Activated naive CD4-positive, alpha-beta T cell treated with anti-CD3 and anti-CD28 coated beads for 36 hours (primary cell): ENCODE measurements around the gene SSH2. TPM values are rescaled to one million over a fixed set of nuclear protein-coding genes. Genes with fewer than 3 reads are reported as not detected.
"Not testable (repeated sequence)": the region's sequence is repeated elsewhere in the genome, so short reads cannot be mapped to it uniquely, and the experiment has no call there.

ENCODE experiments used
- CTCF ChIA-PET: fragments of 350-600 bp; sonication (Branson Sonifier 250); formaldehyde crosslinking; loops from one replicate; lab custom pipeline; 2021; ENCODE audit warnings: antibody characterized with exemption; lab: Charles Lee
- DNase-seq: peaks from one replicate; pipeline ENCODE4 v3.0.0-alpha.2; 2020
- H3K27ac Mint-ChIP-seq: one replicate; pipeline ENCODE4 v1.8.0; 2021; ENCODE audit warnings: mild to moderate bottlenecking, mixed read lengths
- H3K27me3 Mint-ChIP-seq: one replicate; pipeline ENCODE4 v1.8.0; 2021; ENCODE audit warnings: low read depth, mixed read lengths
- H3K36me3 Mint-ChIP-seq: one replicate; pipeline ENCODE4 v1.8.0; 2021; ENCODE audit warnings: low read depth, mixed read lengths
- H3K4me1 Mint-ChIP-seq: one replicate; pipeline ENCODE4 v1.8.0; 2021; ENCODE audit warnings: low read depth, mixed read lengths
- H3K4me3 Mint-ChIP-seq: one replicate; pipeline ENCODE4 v1.8.0; 2021; ENCODE audit warnings: mild to moderate bottlenecking, moderate library complexity, mixed read lengths
- H3K9me3 Mint-ChIP-seq: one replicate; pipeline ENCODE4 v1.8.0; 2021; ENCODE audit warnings: mixed read lengths
- intact Hi-C: fragments of 100-400 bp; cut with micrococcal nuclease; formaldehyde crosslinking; loops from one replicate; pipeline ENCODE4 v1.15.1; 2023
- total RNA-seq, 2 experiments: library from RNA; stranded (reverse); gene quantifications; one replicate each; pipeline ENCODE4 v1.2.3, GENCODE V29; 2021

Gene SSH2
- total RNA-seq, 2 experiments from 2014 or later: 32.4 to 35.3 TPM

GRCh38 chr17:29897136-29897535, 32.9 kb downstream of the SSH2 start:
- H3K4me3 Mint-ChIP-seq, intact Hi-C loops, CTCF ChIA-PET, H3K9me3 Mint-ChIP-seq, H3K36me3 Mint-ChIP-seq, H3K27me3 Mint-ChIP-seq, DNase-seq, H3K27ac Mint-ChIP-seq: not testable (repeated sequence)
- peaks cover 23% of the 10 kb centered on the region for H3K4me1 Mint-ChIP-seq

- H3K4me1 Mint-ChIP-seq: peaks cover 9% of the 10 kb centered on the region
- peaks cover 6% of the 10 kb centered on the region for H3K9me3 Mint-ChIP-seq
- no peak for DNase-seq
- H3K27ac Mint-ChIP-seq: no peak overlapping the region
- no peaks in the 10 kb centered on the region for H3K27me3 Mint-ChIP-seq
- H3K36me3 Mint-ChIP-seq: peaks cover 2% of the 10 kb centered on the region
- intact Hi-C loops: no loop called here
- no peak overlapping the region for H3K4me3 Mint-ChIP-seq
- CTCF ChIA-PET: interaction anchor here (1.0 to 1.5 kb wide), 2 partner anchors 13 to 201 kb away, joined by 4 to 7 read pairs; no protein-coding TSS in a partner anchor
These were observed 37.8 kb downstream of the SSH2 start for GRCh38 chr17:29892201-29892600.

DNA sequence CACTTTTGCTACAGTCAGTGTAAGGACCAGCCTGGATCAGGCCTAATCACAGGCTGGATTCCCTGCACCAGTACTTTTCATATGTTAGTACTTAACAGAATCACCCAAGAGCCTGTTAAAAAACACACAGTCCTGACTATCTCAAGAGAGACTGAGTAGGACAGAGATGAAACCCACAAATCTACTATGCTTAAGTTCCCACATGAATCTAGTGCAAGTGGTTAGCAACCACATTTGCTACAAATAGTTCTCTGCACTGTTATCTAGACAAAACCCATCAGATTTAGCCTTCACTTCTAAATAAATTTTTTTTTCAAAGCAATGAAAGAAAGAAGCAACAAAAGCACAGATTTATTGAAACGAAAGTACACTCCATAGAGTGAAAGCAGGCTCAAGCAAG, 38.9 kb downstream of the SSH2 start:
- H3K9me3 Mint-ChIP-seq: peaks cover 2% of the 10 kb centered on the region
- H3K27me3 Mint-ChIP-seq: no peaks in the 10 kb centered on the region
- H3K27ac Mint-ChIP-seq: no peak overlapping the region
- intact Hi-C loops: no loop called here
- DNase-seq: no peak
- peaks cover 2% of the 10 kb centered on the region for H3K36me3 Mint-ChIP-seq
- CTCF ChIA-PET: interaction anchor here (0.6 to 1.5 kb wide), 5 partner anchors 12 to 202 kb away, joined by 3 to 7 read pairs (median 4); no protein-coding TSS in a partner anchor
- no peak overlapping the region for H3K4me3 Mint-ChIP-seq
- H3K4me1 Mint-ChIP-seq: peaks cover 9% of the 10 kb centered on the region

DNA sequence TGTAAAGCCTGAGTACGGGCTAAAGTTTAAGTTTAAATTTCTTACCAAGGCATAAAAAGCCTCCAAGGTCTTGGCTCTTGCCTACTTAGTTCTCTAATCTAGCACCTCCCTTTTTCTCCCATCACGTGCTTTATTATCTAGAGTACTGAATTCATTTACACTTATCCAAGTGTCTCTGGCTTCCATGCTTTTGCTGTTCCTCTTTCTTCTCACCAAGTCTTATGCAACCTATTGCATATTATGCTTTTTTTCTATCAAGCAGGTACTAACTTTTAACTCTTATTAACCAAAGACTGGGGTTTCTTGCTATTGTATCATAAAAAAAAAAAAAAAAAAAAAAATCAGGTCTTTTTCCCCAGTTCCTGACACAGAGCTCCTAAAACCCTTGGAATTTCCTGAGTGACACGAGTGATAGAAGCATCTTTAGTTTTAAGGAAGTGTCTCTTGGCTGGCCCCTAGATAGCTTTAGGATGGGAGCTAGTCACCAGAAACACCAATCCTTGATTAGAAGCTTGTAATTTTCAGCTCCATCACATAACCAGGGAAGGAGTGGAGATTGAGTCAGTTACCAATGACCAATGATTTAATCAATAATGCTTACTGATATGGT, 44.9 kb downstream of the SSH2 start:
- Mint-ChIP-seq H3K27me3 (no peaks in the 10 kb centered on the region), H3K36me3 (peaks cover 3% of the 10 kb centered on the region), H3K27ac (no peak overlapping the region), H3K4me1 (peaks cover 17% of the 10 kb centered on the region), H3K9me3 (no peaks in the 10 kb centered on the region), H3K4me3 (no peak overlapping the region)
- DNase-seq: no peak
- intact Hi-C loops: no loop called here
- CTCF ChIA-PET: no interaction called here

GRCh38 chr17:29883497-29883896, 46.5 kb downstream of the SSH2 start:
- H3K27me3 Mint-ChIP-seq: no peaks in the 10 kb centered on the region

DNA sequence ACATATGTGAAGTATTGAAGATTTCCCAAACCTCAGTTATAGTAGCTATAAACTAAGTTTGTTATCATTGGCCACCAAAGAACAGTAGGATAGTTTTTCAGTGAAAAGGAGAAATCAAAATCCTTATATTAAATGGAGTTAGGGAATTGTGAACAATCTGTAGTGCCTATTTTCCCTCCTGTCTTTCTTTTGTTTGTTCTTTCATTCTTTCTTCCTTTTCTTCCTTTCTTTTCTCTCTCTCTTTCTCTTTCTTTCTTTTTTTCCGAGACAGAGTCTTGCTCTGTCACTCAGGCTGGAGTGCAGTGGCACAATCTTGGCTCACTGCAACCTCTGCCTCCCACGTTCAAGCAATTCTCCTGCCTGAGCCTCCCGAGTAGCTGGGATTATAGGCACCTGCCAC, 48.8 kb downstream of the SSH2 start:
- DNase-seq: no peak
- peaks cover 7% of the 10 kb centered on the region for H3K36me3 Mint-ChIP-seq
- no peaks in the 10 kb centered on the region for H3K9me3 Mint-ChIP-seq
- H3K4me3 Mint-ChIP-seq: no peak overlapping the region
- intact Hi-C loops: no loop called here
- H3K4me1 Mint-ChIP-seq: peaks cover 21% of the 10 kb centered on the region
- CTCF ChIA-PET: interaction anchor here (1.2 kb wide), 1 partner anchor 74 kb away, joined by 4 read pairs; no protein-coding TSS in a partner anchor
- H3K27ac Mint-ChIP-seq: no peak overlapping the region
- H3K27me3 Mint-ChIP-seq: no peaks in the 10 kb centered on the region

More at GRCh38 chr17:29883497-29883896, 46.5 kb downstream of the SSH2 start:
- DNase-seq: no peak
- no peaks in the 10 kb centered on the region for H3K9me3 Mint-ChIP-seq
- peaks cover 17% of the 10 kb centered on the region for H3K4me1 Mint-ChIP-seq
- peaks cover 3% of the 10 kb centered on the region for H3K36me3 Mint-ChIP-seq
- intact Hi-C loops: no loop called here
- CTCF ChIA-PET: no interaction called here
- H3K27ac Mint-ChIP-seq: no peak overlapping the region
- no peak overlapping the region for H3K4me3 Mint-ChIP-seq

DNA sequence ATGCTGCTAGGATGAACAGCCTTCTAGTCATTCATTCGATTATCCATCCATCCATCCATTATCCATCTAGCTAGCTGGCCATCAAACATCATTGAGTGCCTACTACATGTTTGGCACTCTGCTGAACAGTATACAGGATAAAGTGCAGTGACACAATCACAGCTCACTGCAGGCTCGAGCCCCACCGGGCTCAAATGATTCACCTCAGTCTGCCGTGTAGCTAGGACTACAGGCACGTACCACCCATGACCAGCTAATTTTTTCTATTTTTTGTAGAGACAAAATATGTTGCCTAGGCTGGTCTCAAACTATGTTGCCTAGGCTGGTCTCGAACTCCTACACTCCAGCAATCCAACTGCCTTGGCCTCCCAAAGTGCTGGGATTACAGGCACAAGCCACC, 50.0 kb downstream of the SSH2 start:
- Mint-ChIP-seq H3K4me1 (peaks cover 27% of the 10 kb centered on the region), H3K36me3 (peaks cover 5% of the 10 kb centered on the region), H3K27me3 (no peaks in the 10 kb centered on the region), H3K4me3 (no peak overlapping the region), H3K9me3 (no peaks in the 10 kb centered on the region), H3K27ac (no peak overlapping the region)
- DNase-seq: no peak
- intact Hi-C loops: no loop called here
- CTCF ChIA-PET: interaction anchor here (1.8 kb wide), 1 partner anchor 12 kb away, joined by 7 read pairs; no protein-coding TSS in a partner anchor

DNA sequence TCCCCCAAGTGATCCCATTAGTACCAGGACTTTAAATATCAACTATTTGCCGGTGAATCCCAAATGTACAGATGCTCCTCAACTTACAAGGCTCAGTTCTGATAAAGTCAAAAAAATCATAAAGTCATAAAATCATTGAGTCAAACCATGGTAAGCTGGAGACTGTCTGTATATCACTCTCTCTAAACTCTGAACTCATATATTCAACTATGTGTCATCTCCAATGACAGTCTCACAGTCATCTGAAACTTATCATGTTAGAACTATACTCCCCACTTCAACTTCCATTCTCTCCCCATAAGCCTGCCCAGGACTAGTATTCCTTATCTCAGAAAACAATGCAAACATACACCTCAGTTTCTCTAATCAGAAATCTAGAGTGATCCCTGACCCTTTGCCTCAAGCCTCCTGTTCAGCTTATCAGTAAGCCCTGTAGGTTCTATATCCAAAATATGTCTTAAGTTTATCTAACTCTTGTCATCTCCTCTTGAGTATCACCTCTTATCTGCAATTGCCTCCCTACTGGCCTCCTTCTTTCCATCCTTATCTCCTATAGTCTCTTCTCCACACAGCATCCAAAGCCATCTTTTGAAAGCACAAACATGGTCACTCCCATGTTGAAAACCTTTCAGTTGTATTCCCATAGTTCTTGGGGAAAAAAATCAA, 55.0 kb downstream of the SSH2 start:
- peaks cover 14% of the 10 kb centered on the region for H3K4me1 Mint-ChIP-seq
- no peak for DNase-seq
- CTCF ChIA-PET: no interaction called here
- intact Hi-C loops: no loop called here
- H3K9me3 Mint-ChIP-seq: no peaks in the 10 kb centered on the region
- H3K36me3 Mint-ChIP-seq: peaks cover 5% of the 10 kb centered on the region
- no peaks in the 10 kb centered on the region for H3K27me3 Mint-ChIP-seq
- H3K27ac Mint-ChIP-seq: no peak overlapping the region
- no peak overlapping the region for H3K4me3 Mint-ChIP-seq

GRCh38 chr17:29874358-29874757, 55.7 kb downstream of the SSH2 start:
- DNase-seq, H3K9me3 Mint-ChIP-seq, H3K36me3 Mint-ChIP-seq, H3K4me3 Mint-ChIP-seq, CTCF ChIA-PET, intact Hi-C loops, H3K27ac Mint-ChIP-seq, H3K27me3 Mint-ChIP-seq: not testable (repeated sequence)
- H3K4me1 Mint-ChIP-seq: peaks cover 14% of the 10 kb centered on the region

- no peaks in the 10 kb centered on the region for H3K9me3 Mint-ChIP-seq
- intact Hi-C loops: no loop called here
- no peak for DNase-seq
- no peaks in the 10 kb centered on the region for H3K27me3 Mint-ChIP-seq
- peaks cover 14% of the 10 kb centered on the region for H3K4me1 Mint-ChIP-seq
- CTCF ChIA-PET: interaction anchor here (0.6 to 3.1 kb wide), 8 partner anchors 10 to 256 kb away, joined by 3 to 22 read pairs (median 4); no protein-coding TSS in a partner anchor
- H3K27ac Mint-ChIP-seq: no peak overlapping the region
- H3K36me3 Mint-ChIP-seq: peaks cover 5% of the 10 kb centered on the region
- no peak overlapping the region for H3K4me3 Mint-ChIP-seq
These were observed 56.6 kb downstream of the SSH2 start for GRCh38 chr17:29873476-29873875.

DNA sequence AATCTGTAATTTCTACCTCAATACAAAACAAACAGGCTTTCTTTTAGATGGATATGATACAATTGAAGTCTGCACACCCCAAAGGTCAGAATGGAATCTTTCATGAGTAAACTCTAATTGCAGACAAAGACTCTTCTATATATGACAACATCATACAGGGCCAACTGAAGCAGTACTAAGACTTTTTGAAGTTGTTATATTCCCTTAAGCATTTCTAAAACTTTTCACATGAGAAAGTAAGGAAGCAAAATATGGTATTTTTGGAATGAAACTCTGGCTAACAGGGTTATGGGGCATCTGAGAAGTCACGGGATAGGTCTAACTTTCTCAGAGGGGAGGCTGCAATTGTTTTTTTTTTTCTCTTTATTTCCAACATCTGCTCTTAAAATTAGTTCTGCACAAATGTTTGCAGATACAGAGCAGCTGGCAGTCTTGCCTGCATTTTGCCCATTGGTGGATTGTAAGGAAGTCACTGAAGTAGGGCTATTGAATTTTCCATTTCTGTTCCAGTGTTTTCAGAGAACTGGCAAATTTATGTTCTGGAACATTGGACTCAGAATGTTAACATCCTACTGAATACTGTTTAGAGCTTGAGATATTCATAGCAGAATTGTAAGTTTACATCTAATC, 59.1 kb downstream of the SSH2 start:
- Mint-ChIP-seq H3K36me3 (no peaks in the 10 kb centered on the region), H3K4me3 (no peak overlapping the region), H3K4me1 (peaks cover 17% of the 10 kb centered on the region), H3K27me3 (no peaks in the 10 kb centered on the region), H3K9me3 (no peaks in the 10 kb centered on the region), H3K27ac (no peak overlapping the region)
- CTCF ChIA-PET: interaction anchor here (0.5 to 3.1 kb wide), 3 partner anchors 60 to 270 kb away, joined by 3 to 22 read pairs (median 3); no protein-coding TSS in a partner anchor
- intact Hi-C loops: no loop called here
- no peak for DNase-seq

- CTCF ChIA-PET: interaction anchor here (0.6 to 4.9 kb wide), 6 partner anchors 19 to 572 kb away, joined by 3 to 62 read pairs (median 4); partner anchors contain the start of gene SSH2
- no peak overlapping the region for H3K4me3 Mint-ChIP-seq
- H3K9me3 Mint-ChIP-seq: no peaks in the 10 kb centered on the region
- no peaks in the 10 kb centered on the region for H3K27me3 Mint-ChIP-seq
- no peaks in the 10 kb centered on the region for H3K36me3 Mint-ChIP-seq
- intact Hi-C loops: loop anchor here (1.0 kb wide), 1 partner anchor 64 kb away; no protein-coding TSS in a partner anchor
- no peak overlapping the region for H3K27ac Mint-ChIP-seq
- H3K4me1 Mint-ChIP-seq: peaks cover 6% of the 10 kb centered on the region
- no peak for DNase-seq
These were observed 62.3 kb downstream of the SSH2 start for GRCh38 chr17:29867643-29868181.
